Tibial nerve (tissue), 4 donors: ENCODE data around the gene RBM26. TPM values are rescaled to one million over a fixed set of nuclear protein-coding genes. Genes with fewer than 3 reads are reported as not detected.

Experiments
- DNase-seq, 2 donors: peaks; one replicate each; pipeline ENCODE4 v3.0.0-alpha.2; 2019; ENCODE audit warnings: low spot score in 2 of 2
- H3K27ac ChIP-seq, 4 donors: fragments of 200-600 bp; sonication (generic) in 3 of 4; one replicate each; pipeline ENCODE4 v1.5.1; 2017 to 2019; ENCODE audit warnings: mild to moderate bottlenecking in 1 of 4
- H3K27me3 ChIP-seq, 2 donors: fragments of 200-600 bp; sonication (generic) in 1 of 2; one replicate each; pipeline versions ENCODE4 v1.5.1 to v1.6.0; 2017 to 2019
- H3K36me3 ChIP-seq, 3 donors: fragments of 200-600 bp; sonication (generic); one replicate each; pipeline ENCODE4 v1.5.1; 2018 to 2019
- H3K4me1 ChIP-seq, 4 donors: fragments of 200-600 bp; sonication (generic) in 3 of 4; one replicate each; pipeline ENCODE4 v1.5.1; 2017 to 2019
- H3K4me3 ChIP-seq, 4 donors: fragments of 200-600 bp; sonication (generic) in 3 of 4; one replicate each; pipeline ENCODE4 v1.5.1; 2017 to 2019; ENCODE audit warnings: mild to moderate bottlenecking in 1 of 4, moderate library complexity in 1 of 4
- H3K9me3 ChIP-seq, 4 donors: fragments of 200-600 bp; sonication (generic) in 3 of 4; one replicate each; pipeline ENCODE4 v1.5.1; 2017 to 2019
- CTCF ChIP-seq, 5 experiments: fragments of 200-600 bp in 3 of 5; fragments of 450-650 bp in 2 of 5; sonication (generic) in 3 of 5; IDR thresholded peaks; one replicate each; pipeline ENCODE4 v1.5.1; 2016 to 2019; ENCODE audit warnings: antibody characterized with exemption in 5 of 5, mild to moderate bottlenecking in 3 of 5, moderate library complexity in 2 of 5
- EP300 ChIP-seq, 2 donors: sonication (generic); formaldehyde crosslinking; IDR thresholded peaks; one replicate each; pipeline ENCODE4 v1.6.1; 2017; ENCODE audit warnings: antibody characterized with exemption in 2 of 2, mild to moderate bottlenecking in 1 of 2
- POLR2A ChIP-seq, 2 donors: fragments of 450-650 bp; IDR thresholded peaks; one replicate each; pipeline ENCODE4 v1.6.1; 2017; ENCODE audit warnings: antibody characterized with exemption in 2 of 2, mild to moderate bottlenecking in 2 of 2, moderate library complexity in 2 of 2
- WGBS, 2 donors: methylation state at CpG; one replicate each; pipeline ENCODE4 v1.1.5; 2018; 5-methylcytosine and 5-hydroxymethylcytosine counted together
- total RNA-seq, 4 donors: library from RNA; depleted of rRNA; stranded (reverse); fragments of >200 nt; gene quantifications; one replicate each; pipeline ENCODE4 v1.1.0, GENCODE V29; 2016

The RBM26 gene
- total RNA-seq, 4 donors from 2014 or later: 37.3 to 55.3 (median 43.3) TPM

GRCh38 chr13:79314652-79315051, 91.4 kb downstream of the RBM26 start:
- Histone ChIP-seq H3K4me3 (no peak overlapping the region), H3K4me1 (no peaks in the 10 kb centered on the region), H3K9me3 (no peaks in the 10 kb centered on the region), H3K36me3 (peaks cover 0 to 13% (median 0%) of the 10 kb centered on the region in 3 donors), H3K27me3 (no peaks in the 10 kb centered on the region), H3K27ac (no peak overlapping the region)
- 72 to 76% methylated on average over 3 of the region's 3 CpGs for WGBS, 2 donors
- TF ChIP-seq CTCF (IDR thresholded peaks at IDR 0.05): no peak
- no peak for TF ChIP-seq POLR2A (IDR thresholded peaks at IDR 0.05)
- TF ChIP-seq EP300 (IDR thresholded peaks at IDR 0.05): no peak
- DNase-seq: no peak

GRCh38 chr13:79312340-79312855, 93.7 kb downstream of the RBM26 start:
- peaks cover 0 to 6% (median 0%) of the 10 kb centered on the region in 3 donors for H3K36me3 ChIP-seq
- WGBS, 2 donors: 48 to 53% methylated on average over 2 of the region's 2 CpGs
- TF ChIP-seq EP300 (IDR thresholded peaks at IDR 0.05): no peak
- no peak for TF ChIP-seq POLR2A (IDR thresholded peaks at IDR 0.05)
- no peak for TF ChIP-seq CTCF (IDR thresholded peaks at IDR 0.05)
- no peak overlapping the region for H3K27ac ChIP-seq
- no peaks in the 10 kb centered on the region for H3K27me3 ChIP-seq
- H3K4me3 ChIP-seq: no peak overlapping the region
- DNase-seq: no peak
- peaks cover 0 to 7% (median 0%) of the 10 kb centered on the region in 4 donors for H3K4me1 ChIP-seq
- no peaks in the 10 kb centered on the region for H3K9me3 ChIP-seq

DNA sequence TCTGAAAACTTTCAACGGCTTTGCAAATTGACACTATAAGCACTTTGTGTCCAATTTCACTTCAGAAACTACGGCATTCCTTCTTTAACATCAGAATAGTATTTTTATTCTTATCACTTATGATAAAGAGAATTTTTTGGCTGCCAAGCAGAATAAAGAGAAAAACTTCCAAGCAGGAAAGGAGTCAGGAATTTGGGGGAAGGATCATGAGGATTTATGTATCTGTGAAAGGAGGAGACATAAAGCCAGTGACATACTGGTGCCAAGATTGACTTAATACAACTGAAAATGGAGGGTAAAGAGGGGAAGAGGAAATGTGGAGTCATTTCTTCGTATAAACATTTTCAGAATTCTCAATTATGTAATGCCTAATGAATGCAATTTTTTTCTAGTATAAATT, 94.7 kb downstream of the RBM26 start:
- H3K9me3 ChIP-seq: no peaks in the 10 kb centered on the region
- no peak for TF ChIP-seq POLR2A (IDR thresholded peaks at IDR 0.05)
- TF ChIP-seq EP300 (IDR thresholded peaks at IDR 0.05): no peak
- TF ChIP-seq CTCF (IDR thresholded peaks at IDR 0.05): no peak
- WGBS, 2 donors: 33 to 36% methylated on average over 3 of the region's 3 CpGs
- no peaks in the 10 kb centered on the region for H3K27me3 ChIP-seq
- DNase-seq: no peak
- peaks cover 0 to 7% (median 0%) of the 10 kb centered on the region in 4 donors for H3K4me1 ChIP-seq
- H3K4me3 ChIP-seq: no peak overlapping the region
- H3K27ac ChIP-seq: no peak overlapping the region
- H3K36me3 ChIP-seq: peaks cover 0 to 6% (median 0%) of the 10 kb centered on the region in 3 donors

GRCh38 chr13:79309690-79310089, 96.4 kb downstream of the RBM26 start:
- Histone ChIP-seq H3K36me3 (peaks cover 0 to 6% (median 0%) of the 10 kb centered on the region in 3 donors), H3K4me3 (no peak overlapping the region), H3K27ac (no peak overlapping the region), H3K27me3 (no peaks in the 10 kb centered on the region), H3K9me3 (peaks cover 0 to under 1% (median 0%) of the 10 kb centered on the region in 4 donors), H3K4me1 (peaks cover 0 to 7% (median 0%) of the 10 kb centered on the region in 4 donors)
- no peak for TF ChIP-seq EP300 (IDR thresholded peaks at IDR 0.05)
- TF ChIP-seq CTCF (IDR thresholded peaks at IDR 0.05): no peak
- TF ChIP-seq POLR2A (IDR thresholded peaks at IDR 0.05): no peak
- 84 to 91% methylated on average over 9 of the region's 9 CpGs for WGBS, 2 donors
- DNase-seq: no peak

- H3K9me3 ChIP-seq: peaks cover 0 to 4% (median 0%) of the 10 kb centered on the region in 4 donors
These were observed 98.2 kb downstream of the RBM26 start for GRCh38 chr13:79307866-79308298.

More at GRCh38 chr13:79307866-79308298, 98.2 kb downstream of the RBM26 start:
- Histone ChIP-seq H3K27me3 (no peaks in the 10 kb centered on the region), H3K36me3 (no peaks in the 10 kb centered on the region), H3K4me1 (peaks cover 0 to 7% (median 0%) of the 10 kb centered on the region in 4 donors), H3K4me3 (no peak overlapping the region), H3K27ac (peak overlapping the region in 1 of 4 donors; percentile 4)
- TF ChIP-seq POLR2A (IDR thresholded peaks at IDR 0.05) (no peak), EP300 (IDR thresholded peaks at IDR 0.05) (no peak), CTCF (IDR thresholded peaks at IDR 0.05) (no peak)
- no peak for DNase-seq
- WGBS, 2 donors: 43 to 48% methylated on average over 6 to 8 of the region's 8 CpGs
